ENCODE measurements around the gene NMT1.

Gene NMT1

GRCh38 chr17:45032174-45032541 lies 29.0 kb upstream of the NMT1 start:
- no peak for TF ChIP-seq CTCF (IDR thresholded peaks at IDR 0.05; ENCODE audit: insufficient read depth, low read length, missing control alignments)
- DNase-seq (ENCODE audit: low read depth, low spot score) = no peak
- CTCF ChIA-PET = interaction anchor here (1.1 to 6.0 kb wide), 3 partner anchors 11 to 111 kb away, joined by 4 to 44 read pairs (median 20); no protein-coding TSS in a partner anchor
- POLR2A ChIA-PET = no interaction called here
- H3K4me3 ChIP-seq (ENCODE audit: low read depth, low read length) = no peak overlapping the region

- DNase-seq (ENCODE audit: low read depth, low spot score) = no peak
- POLR2A ChIA-PET = interaction anchor here (1.0 kb wide), 1 partner anchor 64 kb away, joined by 3 read pairs; no protein-coding TSS in a partner anchor
- no peak for TF ChIP-seq CTCF (IDR thresholded peaks at IDR 0.05; ENCODE audit: insufficient read depth, low read length, missing control alignments)
- CTCF ChIA-PET = interaction anchor here (0.9 to 8.2 kb wide), 4 partner anchors 10 to 64 kb away, joined by 3 to 186 read pairs (median 3); no protein-coding TSS in a partner anchor
- H3K4me3 ChIP-seq (ENCODE audit: low read depth, low read length) = no peak overlapping the region
Measured at GRCh38 chr17:45034599-45034998, 26.5 kb upstream of the NMT1 start.

- no peak for TF ChIP-seq CTCF (IDR thresholded peaks at IDR 0.05; ENCODE audit: insufficient read depth, low read length, missing control alignments)
- no peak overlapping the region for H3K4me3 ChIP-seq (ENCODE audit: low read depth, low read length)
- ChIA-PET POLR2A (no interaction called here), CTCF (interaction anchor here (0.9 to 8.2 kb wide), 3 partner anchors 10 to 15 kb away, joined by 4 to 186 read pairs (median 4); partner anchors contain the start of gene DCAKD)
- DNase-seq (ENCODE audit: low read depth, low spot score) = no peak
Measured at GRCh38 chr17:45035848-45036247, 25.3 kb upstream of the NMT1 start.

GRCh38 chr17:45036691-45037090 lies 24.4 kb upstream of the NMT1 start:
- no peak for DNase-seq (ENCODE audit: low read depth, low spot score)
- POLR2A ChIA-PET = interaction anchor here (0.5 to 1.2 kb wide), 2 partner anchors 8 to 16 kb away, joined by 3 to 5 read pairs; no protein-coding TSS in a partner anchor
- no peak for TF ChIP-seq CTCF (IDR thresholded peaks at IDR 0.05; ENCODE audit: insufficient read depth, low read length, missing control alignments)

GRCh38 chr17:45038728-45039634 lies 22.1 kb upstream of the NMT1 start:
- TF ChIP-seq CTCF (IDR thresholded peaks at IDR 0.05; ENCODE audit: insufficient read depth, low read length, missing control alignments) = no peak
- DNase-seq (ENCODE audit: low read depth, low spot score) = no peak
- POLR2A ChIA-PET = interaction anchor here (0.5 to 1.5 kb wide), 2 partner anchors 11 to 12 kb away, joined by 3 to 4 read pairs; no protein-coding TSS in a partner anchor
- CTCF ChIA-PET = interaction anchor here (0.9 to 8.2 kb wide), 7 partner anchors 9 to 138 kb away, joined by 3 to 186 read pairs (median 7); partner anchors contain the start of gene ACBD4
- no peak overlapping the region for H3K4me3 ChIP-seq (ENCODE audit: low read depth, low read length)

More at GRCh38 chr17:45036691-45037090, 24.4 kb upstream of the NMT1 start:
- no peak overlapping the region for H3K4me3 ChIP-seq (ENCODE audit: low read depth, low read length)
- CTCF ChIA-PET = interaction anchor here (0.9 to 8.2 kb wide), 4 partner anchors 9 to 257 kb away, joined by 3 to 186 read pairs (median 4); no protein-coding TSS in a partner anchor

- no peak for TF ChIP-seq CTCF (IDR thresholded peaks at IDR 0.05; ENCODE audit: insufficient read depth, low read length, missing control alignments)
- H3K4me3 ChIP-seq (ENCODE audit: low read depth, low read length) = no peak overlapping the region
- ChIA-PET CTCF (interaction anchor here (1.2 to 8.2 kb wide), 4 partner anchors 18 to 261 kb away, joined by 3 to 186 read pairs (median 6); partner anchors contain the start of gene ACBD4), POLR2A (interaction anchor here (1.0 to 1.5 kb wide), 2 partner anchors 9 to 12 kb away, joined by 4 read pairs; no protein-coding TSS in a partner anchor)
- DNase-seq (ENCODE audit: low read depth, low spot score) = no peak
Measured at GRCh38 chr17:45040459-45040858, 20.7 kb upstream of the NMT1 start.
